IPS-20b (cell line): Measurements from ENCODE around the gene FAM3B.
"Not testable (repeated sequence)": the region's sequence is repeated elsewhere in the genome, so short reads cannot be mapped to it uniquely, and the experiment has no call there.

Experiments
- H3K27ac ChIP-seq: one replicate; pipeline ENCODE4 v1.5.1; 2013; ENCODE audit warnings: low read length
- H3K27me3 ChIP-seq: 2 replicates; pipeline ENCODE4 v1.6.1; 2013; ENCODE audit warnings: mild to moderate bottlenecking, low read length, inconsistent platforms; ENCODE audit not compliant: insufficient read depth
- H3K36me3 ChIP-seq: 2 replicates; pipeline ENCODE4 v1.6.1; 2013; ENCODE audit warnings: low read depth, mild to moderate bottlenecking, inconsistent platforms, low read length, moderate library complexity; ENCODE audit not compliant: insufficient read depth
- H3K4me1 ChIP-seq: 2 replicates; pipeline ENCODE4 v1.6.1; 2013; ENCODE audit warnings: mild to moderate bottlenecking, control low read depth, inconsistent platforms, low read length, moderate library complexity; ENCODE audit not compliant: insufficient read depth
- H3K4me3 ChIP-seq: 2 replicates; pipeline ENCODE4 v1.5.1; 2013; ENCODE audit warnings: mild to moderate bottlenecking, low read length, inconsistent platforms
- H3K9ac ChIP-seq: 2 replicates; pipeline ENCODE4 v1.6.1; 2013; ENCODE audit warnings: low read depth, mild to moderate bottlenecking, inconsistent platforms, low read length, moderate library complexity
- H3K9me3 ChIP-seq: 2 replicates; pipeline ENCODE4 v1.6.1; 2013; ENCODE audit warnings: mild to moderate bottlenecking, low read depth, low read length, inconsistent platforms; ENCODE audit not compliant: insufficient read depth

Gene FAM3B

GRCh38 chr21:41359286-41359685 lies 42.7 kb downstream of the FAM3B start:
- H3K27me3 ChIP-seq, result no peaks in the 10 kb centered on the region
- H3K9me3 ChIP-seq, result no peaks in the 10 kb centered on the region
- H3K36me3 ChIP-seq, result no peaks in the 10 kb centered on the region
- no peaks in the 10 kb centered on the region for H3K4me1 ChIP-seq
- H3K9ac ChIP-seq, result no peak overlapping the region
- H3K4me3 ChIP-seq, result no peak overlapping the region
- H3K27ac ChIP-seq, result no peak overlapping the region

GRCh38 chr21:41359754-41360071 lies 43.1 kb downstream of the FAM3B start:
- H3K4me3 ChIP-seq, H3K36me3 ChIP-seq, H3K9me3 ChIP-seq, H3K9ac ChIP-seq, H3K27ac ChIP-seq, H3K4me1 ChIP-seq, H3K27me3 ChIP-seq: not testable (repeated sequence)

- no peak overlapping the region for H3K4me3 ChIP-seq
- no peaks in the 10 kb centered on the region for H3K4me1 ChIP-seq
- H3K27ac ChIP-seq, result no peak overlapping the region
- H3K36me3 ChIP-seq, result no peaks in the 10 kb centered on the region
- H3K27me3 ChIP-seq, result no peaks in the 10 kb centered on the region
- no peaks in the 10 kb centered on the region for H3K9me3 ChIP-seq
- no peak overlapping the region for H3K9ac ChIP-seq
These were observed 43.6 kb downstream of the FAM3B start for GRCh38 chr21:41360072-41360821.

- Histone ChIP-seq H3K4me3 (no peak overlapping the region), H3K9me3 (no peaks in the 10 kb centered on the region), H3K27me3 (no peaks in the 10 kb centered on the region), H3K27ac (no peak overlapping the region), H3K4me1 (no peaks in the 10 kb centered on the region), H3K9ac (no peak overlapping the region), H3K36me3 (no peaks in the 10 kb centered on the region)
These were observed 44.6 kb downstream of the FAM3B start for GRCh38 chr21:41361053-41361785.

- no peaks in the 10 kb centered on the region for H3K36me3 ChIP-seq
- H3K4me3 ChIP-seq, result no peak within 1 kb of the TSS
- H3K27ac ChIP-seq, result no peak within 1 kb of the TSS
- H3K9me3 ChIP-seq, result no peaks in the 10 kb centered on the region
- H3K9ac ChIP-seq, result no peak within 1 kb of the TSS
- no peaks in the 10 kb centered on the region for H3K4me1 ChIP-seq
- no peaks in the 10 kb centered on the region for H3K27me3 ChIP-seq
These were observed 45.4 kb downstream of the FAM3B start, which contains the start of gene MX2 for GRCh38 chr21:41361786-41362604. TSS of gene MX2 (plus strand) at chr21:41362027. CDS start at chr21:41376907, 14,880 bp downstream.

- Histone ChIP-seq H3K27ac (no peak overlapping the region), H3K36me3 (no peaks in the 10 kb centered on the region), H3K4me3 (no peak overlapping the region), H3K27me3 (no peaks in the 10 kb centered on the region), H3K9ac (no peak overlapping the region), H3K4me1 (no peaks in the 10 kb centered on the region), H3K9me3 (no peaks in the 10 kb centered on the region)
These were observed 46.2 kb downstream of the FAM3B start for GRCh38 chr21:41362605-41363369.

- no peaks in the 10 kb centered on the region for H3K4me1 ChIP-seq
- H3K27ac ChIP-seq, result no peak overlapping the region
- no peaks in the 10 kb centered on the region for H3K36me3 ChIP-seq
- no peaks in the 10 kb centered on the region for H3K9me3 ChIP-seq
- H3K27me3 ChIP-seq, result peaks cover 5% of the 10 kb centered on the region
- no peak overlapping the region for H3K4me3 ChIP-seq
- no peak overlapping the region for H3K9ac ChIP-seq
These were observed 47.0 kb downstream of the FAM3B start for GRCh38 chr21:41363370-41364270.

- Histone ChIP-seq H3K4me3 (no peak overlapping the region), H3K4me1 (no peaks in the 10 kb centered on the region), H3K9ac (no peak overlapping the region), H3K36me3 (no peaks in the 10 kb centered on the region), H3K9me3 (no peaks in the 10 kb centered on the region), H3K27me3 (peaks cover 8% of the 10 kb centered on the region), H3K27ac (no peak overlapping the region)
These were observed 47.7 kb downstream of the FAM3B start for GRCh38 chr21:41364308-41364707.

GRCh38 chr21:41365377-41366107 lies 48.9 kb downstream of the FAM3B start:
- Histone ChIP-seq H3K4me1 (no peaks in the 10 kb centered on the region), H3K27me3 (peaks cover 8% of the 10 kb centered on the region), H3K36me3 (no peaks in the 10 kb centered on the region), H3K27ac (no peak overlapping the region), H3K9me3 (no peaks in the 10 kb centered on the region), H3K4me3 (no peak overlapping the region), H3K9ac (no peak overlapping the region)

- Histone ChIP-seq H3K9ac (no peak overlapping the region), H3K27ac (no peak overlapping the region), H3K9me3 (no peaks in the 10 kb centered on the region), H3K27me3 (peaks cover 8% of the 10 kb centered on the region), H3K36me3 (no peaks in the 10 kb centered on the region), H3K4me1 (no peaks in the 10 kb centered on the region), H3K4me3 (no peak overlapping the region)
These were observed 50.0 kb downstream of the FAM3B start for GRCh38 chr21:41366522-41367151.
